ENCODE data around the gene DHX34. TPM values are rescaled to one million over a fixed set of nuclear protein-coding genes. Genes with fewer than 3 reads are reported as not detected.

Gene DHX34
- total and polyA plus RNA-seq, 2 donors (not counting 1 experiment from before 2014, with no cell fraction given) = 2.6 to 8.3 TPM

GRCh38 chr19:47315125-47315821 is 33.8 kb upstream of the DHX34 start:
- TF ChIP-seq, protein P1, sequence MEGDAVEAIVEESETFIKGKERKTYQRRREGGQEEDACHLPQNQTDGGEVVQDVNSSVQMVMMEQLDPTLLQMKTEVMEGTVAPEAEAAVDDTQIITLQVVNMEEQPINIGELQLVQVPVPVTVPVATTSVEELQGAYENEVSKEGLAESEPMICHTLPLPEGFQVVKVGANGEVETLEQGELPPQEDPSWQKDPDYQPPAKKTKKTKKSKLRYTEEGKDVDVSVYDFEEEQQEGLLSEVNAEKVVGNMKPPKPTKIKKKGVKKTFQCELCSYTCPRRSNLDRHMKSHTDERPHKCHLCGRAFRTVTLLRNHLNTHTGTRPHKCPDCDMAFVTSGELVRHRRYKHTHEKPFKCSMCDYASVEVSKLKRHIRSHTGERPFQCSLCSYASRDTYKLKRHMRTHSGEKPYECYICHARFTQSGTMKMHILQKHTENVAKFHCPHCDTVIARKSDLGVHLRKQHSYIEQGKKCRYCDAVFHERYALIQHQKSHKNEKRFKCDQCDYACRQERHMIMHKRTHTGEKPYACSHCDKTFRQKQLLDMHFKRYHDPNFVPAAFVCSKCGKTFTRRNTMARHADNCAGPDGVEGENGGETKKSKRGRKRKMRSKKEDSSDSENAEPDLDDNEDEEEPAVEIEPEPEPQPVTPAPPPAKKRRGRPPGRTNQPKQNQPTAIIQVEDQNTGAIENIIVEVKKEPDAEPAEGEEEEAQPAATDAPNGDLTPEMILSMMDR (conservative IDR thresholded peaks at IDR 0.05 in 1 of 2, IDR thresholded peaks at IDR 0.05 in 1 of 2; ENCODE audit: low read depth in 1 of 2, low read length in 2 of 2) = no peak
- no peak for TF ChIP-seq EZH2 (IDR thresholded peaks at IDR 0.05; ENCODE audit: low read length, missing control alignments)
- Histone ChIP-seq H2AFZ (ENCODE audit: low read length) (no peak overlapping the region), H3K4me2 (ENCODE audit: extremely low read depth, insufficient read depth, low read length) (peak overlapping the region; percentile 54), H4K20me1 (ENCODE audit: control insufficient read depth, extremely low read depth, insufficient read depth, low read length) (no peaks in the 10 kb centered on the region), H3K79me2 (ENCODE audit: control insufficient read depth, insufficient read depth, low read length) (no peaks in the 10 kb centered on the region), H3K36me3 (ENCODE audit: control insufficient read depth, insufficient read depth, low read length) (no peaks in the 10 kb centered on the region), H3K9ac (ENCODE audit: insufficient read depth, low read length) (no peak overlapping the region), H3K4me3 (replicated peaks in 1 of 4; ENCODE audit: control extremely low read depth in 1 of 4, insufficient read depth in 1 of 4, low read depth in 3 of 4, low read length in 4 of 4) (no peak overlapping the region), H3K9me3 (ENCODE audit: control insufficient read depth, insufficient read depth, low read depth, low read length) (no peaks in the 10 kb centered on the region), H3K27ac (ENCODE audit: insufficient read depth, low read length) (peak overlapping the region; percentile 57), H3K27me3 (ENCODE audit: control insufficient read depth, insufficient read depth, low read length) (no peaks in the 10 kb centered on the region), H3K4me1 (ENCODE audit: control insufficient read depth, extremely low read depth, insufficient read depth, low read length) (peaks cover 2% of the 10 kb centered on the region)
- peak; percentile 86 to 99 for DNase-seq (ENCODE audit: low read depth in 2 of 2)

- no peaks in the 10 kb centered on the region for H3K27me3 ChIP-seq (ENCODE audit: control insufficient read depth, insufficient read depth, low read length)
- H2AFZ ChIP-seq (ENCODE audit: low read length) = no peak overlapping the region
- no peaks in the 10 kb centered on the region for H3K79me2 ChIP-seq (ENCODE audit: control insufficient read depth, insufficient read depth, low read length)
- peaks cover 2% of the 10 kb centered on the region for H3K4me1 ChIP-seq (ENCODE audit: control insufficient read depth, extremely low read depth, insufficient read depth, low read length)
- H4K20me1 ChIP-seq (ENCODE audit: control insufficient read depth, extremely low read depth, insufficient read depth, low read length) = no peaks in the 10 kb centered on the region
- no peaks in the 10 kb centered on the region for H3K36me3 ChIP-seq (ENCODE audit: control insufficient read depth, insufficient read depth, low read length)
- TF ChIP-seq, protein P1 (conservative IDR thresholded peaks at IDR 0.05 in 1 of 2, IDR thresholded peaks at IDR 0.05 in 1 of 2; ENCODE audit: low read depth in 1 of 2, low read length in 2 of 2) = no peak
- TF ChIP-seq EZH2 (IDR thresholded peaks at IDR 0.05; ENCODE audit: low read length, missing control alignments) = no peak
- no peak overlapping the region for H3K4me2 ChIP-seq (ENCODE audit: extremely low read depth, insufficient read depth, low read length)
- H3K27ac ChIP-seq (ENCODE audit: insufficient read depth, low read length) = no peak overlapping the region
- H3K9me3 ChIP-seq (ENCODE audit: control insufficient read depth, insufficient read depth, low read depth, low read length) = no peaks in the 10 kb centered on the region
- no peak for DNase-seq (ENCODE audit: low read depth in 2 of 2)
- H3K9ac ChIP-seq (ENCODE audit: insufficient read depth, low read length) = no peak overlapping the region
- H3K4me3 ChIP-seq (replicated peaks in 1 of 4; ENCODE audit: control extremely low read depth in 1 of 4, insufficient read depth in 1 of 4, low read depth in 3 of 4, low read length in 4 of 4) = no peak overlapping the region
Observed at GRCh38 chr19:47316513-47316912, 32.6 kb upstream of the DHX34 start.

- TF ChIP-seq, protein P1 (conservative IDR thresholded peaks at IDR 0.05 in 1 of 2, IDR thresholded peaks at IDR 0.05 in 1 of 2; ENCODE audit: low read depth in 1 of 2, low read length in 2 of 2) = no peak
- TF ChIP-seq EZH2 (IDR thresholded peaks at IDR 0.05; ENCODE audit: low read length, missing control alignments) = no peak
- H4K20me1 ChIP-seq (ENCODE audit: control insufficient read depth, extremely low read depth, insufficient read depth, low read length) = no peaks in the 10 kb centered on the region
- H3K9me3 ChIP-seq (ENCODE audit: control insufficient read depth, insufficient read depth, low read depth, low read length) = no peaks in the 10 kb centered on the region
- no peak for DNase-seq (ENCODE audit: low read depth in 2 of 2)
- H2AFZ ChIP-seq (ENCODE audit: low read length) = no peak overlapping the region
- no peak overlapping the region for H3K27ac ChIP-seq (ENCODE audit: insufficient read depth, low read length)
- H3K4me3 ChIP-seq (replicated peaks in 1 of 4; ENCODE audit: control extremely low read depth in 1 of 4, insufficient read depth in 1 of 4, low read depth in 3 of 4, low read length in 4 of 4) = no peak overlapping the region
- H3K79me2 ChIP-seq (ENCODE audit: control insufficient read depth, insufficient read depth, low read length) = no peaks in the 10 kb centered on the region
- H3K27me3 ChIP-seq (ENCODE audit: control insufficient read depth, insufficient read depth, low read length) = peaks cover 11% of the 10 kb centered on the region
- no peak overlapping the region for H3K9ac ChIP-seq (ENCODE audit: insufficient read depth, low read length)
- no peaks in the 10 kb centered on the region for H3K36me3 ChIP-seq (ENCODE audit: control insufficient read depth, insufficient read depth, low read length)
- no peak overlapping the region for H3K4me2 ChIP-seq (ENCODE audit: extremely low read depth, insufficient read depth, low read length)
- H3K4me1 ChIP-seq (ENCODE audit: control insufficient read depth, extremely low read depth, insufficient read depth, low read length) = peaks cover 2% of the 10 kb centered on the region
Observed at GRCh38 chr19:47319923-47320871, 28.9 kb upstream of the DHX34 start.

All from fibroblast of lung (primary cell).